ENCODE results near the gene KIF25. TPM values are rescaled to one million over a fixed set of nuclear protein-coding genes. Genes with fewer than 3 reads are reported as not detected.

The KIF25 gene
- polyA plus RNA-seq, 2 of the 4 experiments (the other 2 are of a cell fraction) = 0.06 to 0.13 TPM

GRCh38 chr6:168043193-168043847 lies 45.8 kb downstream of the KIF25 start:
- CTCF ChIA-PET = no interaction called here

GRCh38 chr6:168043848-168044415 lies 46.5 kb downstream of the KIF25 start:
- Histone ChIP-seq H3K4me1 (no peaks in the 10 kb centered on the region), H3K9me3 (peaks cover 10% of the 10 kb centered on the region; the same call in 2 of the 3 replicates), H3K4me2 (no peak overlapping the region), H3K27ac (no peak overlapping the region), H3K4me3 (no peak overlapping the region)
- no peak for ATAC-seq
- 90% methylated on average over 8 of the region's 21 CpGs for WGBS (ENCODE audit: missing lambda C conversion rate)
- POLR2A ChIA-PET = no interaction called here
- DNase-seq (ENCODE audit: low read depth in 1 of 2, low spot score in 1 of 2) = no peak
- CTCF ChIA-PET = no interaction called here
- no peak for FAIRE-seq
- TF ChIP-seq, protein P1, sequence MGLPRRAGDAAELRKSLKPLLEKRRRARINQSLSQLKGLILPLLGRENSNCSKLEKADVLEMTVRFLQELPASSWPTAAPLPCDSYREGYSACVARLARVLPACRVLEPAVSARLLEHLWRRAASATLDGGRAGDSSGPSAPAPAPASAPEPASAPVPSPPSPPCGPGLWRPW (IDR thresholded peaks at IDR 0.05) = no peak
- no peak for TF ChIP-seq SREBF2 (IDR thresholded peaks at IDR 0.05)
- TF ChIP-seq, protein P2, sequence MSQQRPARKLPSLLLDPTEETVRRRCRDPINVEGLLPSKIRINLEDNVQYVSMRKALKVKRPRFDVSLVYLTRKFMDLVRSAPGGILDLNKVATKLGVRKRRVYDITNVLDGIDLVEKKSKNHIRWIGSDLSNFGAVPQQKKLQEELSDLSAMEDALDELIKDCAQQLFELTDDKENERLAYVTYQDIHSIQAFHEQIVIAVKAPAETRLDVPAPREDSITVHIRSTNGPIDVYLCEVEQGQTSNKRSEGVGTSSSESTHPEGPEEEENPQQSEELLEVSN (IDR thresholded peaks at IDR 0.05; ENCODE audit: borderline replicate concordance, low read depth) = no peak
- no peak for TF ChIP-seq JUN (IDR thresholded peaks at IDR 0.05)
- no peak for TF ChIP-seq RARB (CRISPR knock-in tag; IDR thresholded peaks at IDR 0.05)
- TF ChIP-seq FOSL2 (IDR thresholded peaks at IDR 0.05) = no peak
- no peak for TF ChIP-seq FOSL2 (CRISPR knock-in tag; IDR thresholded peaks at IDR 0.05)
- TF ChIP-seq HOXA7 (CRISPR knock-in tag; IDR thresholded peaks at IDR 0.05) = no peak

More at GRCh38 chr6:168043193-168043847, 45.8 kb downstream of the KIF25 start:
- WGBS (ENCODE audit: missing lambda C conversion rate) = 78% methylated on average over 6 of the region's 17 CpGs
- TF ChIP-seq CHD4 (IDR thresholded peaks at IDR 0.05; ENCODE audit: borderline replicate concordance) = no peak
- TF ChIP-seq SMC3 (IDR thresholded peaks at IDR 0.05) = no peak
- no peak for TF ChIP-seq HDAC2 (IDR thresholded peaks at IDR 0.05)
- TF ChIP-seq, protein P3, sequence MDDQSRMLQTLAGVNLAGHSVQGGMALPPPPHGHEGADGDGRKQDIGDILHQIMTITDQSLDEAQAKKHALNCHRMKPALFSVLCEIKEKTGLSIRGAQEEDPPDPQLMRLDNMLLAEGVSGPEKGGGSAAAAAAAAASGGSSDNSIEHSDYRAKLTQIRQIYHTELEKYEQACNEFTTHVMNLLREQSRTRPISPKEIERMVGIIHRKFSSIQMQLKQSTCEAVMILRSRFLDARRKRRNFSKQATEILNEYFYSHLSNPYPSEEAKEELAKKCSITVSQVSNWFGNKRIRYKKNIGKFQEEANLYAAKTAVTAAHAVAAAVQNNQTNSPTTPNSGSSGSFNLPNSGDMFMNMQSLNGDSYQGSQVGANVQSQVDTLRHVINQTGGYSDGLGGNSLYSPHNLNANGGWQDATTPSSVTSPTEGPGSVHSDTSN (IDR thresholded peaks at IDR 0.05) = no peak
- TF ChIP-seq CBX2 (IDR thresholded peaks at IDR 0.05; ENCODE audit: borderline replicate concordance, low read depth) = no peak
- no peak for TF ChIP-seq MYC (IDR thresholded peaks at IDR 0.05; ENCODE audit: borderline replicate concordance, low read length)
- no peak for TF ChIP-seq NFE2L2 (conservative IDR thresholded peaks at IDR 0.05; ENCODE audit: low read length)
- TF ChIP-seq GATA3 (IDR thresholded peaks at IDR 0.05; ENCODE audit: borderline replicate concordance) = no peak
- TF ChIP-seq USF2 (IDR thresholded peaks at IDR 0.05) = no peak
- no peak for TF ChIP-seq KDM1A (IDR thresholded peaks at IDR 0.05; ENCODE audit: low read depth)
- TF ChIP-seq EHMT2 (IDR thresholded peaks at IDR 0.05; ENCODE audit: low read depth) = no peak
- no peak for FAIRE-seq
- Histone ChIP-seq H3K27ac (no peak overlapping the region), H3K4me2 (no peak overlapping the region), H3K4me1 (no peaks in the 10 kb centered on the region), H3K9me3 (peaks cover 10% of the 10 kb centered on the region; the same call in 2 of the 3 replicates), H3K4me3 (no peak overlapping the region)
- POLR2A ChIA-PET = no interaction called here
- DNase-seq (ENCODE audit: low read depth in 1 of 2, low spot score in 1 of 2) = no peak
- ATAC-seq = no peak

GRCh38 chr6:168044521-168045130 lies 47.2 kb downstream of the KIF25 start:
- Histone ChIP-seq H3K9me3 (peaks cover 4% of the 10 kb centered on the region; the same call in 1 of the 3 replicates), H3K4me1 (no peaks in the 10 kb centered on the region), H3K4me2 (no peak overlapping the region), H3K27ac (no peak overlapping the region), H3K4me3 (no peak overlapping the region)
- no peak for FAIRE-seq
- WGBS (ENCODE audit: missing lambda C conversion rate) = 90% methylated on average over 12 of the region's 28 CpGs
- ChIA-PET CTCF (interaction anchor here (1.0 to 1.7 kb wide), 3 partner anchors 16 to 107 kb away, joined by 3 to 6 read pairs (median 3); no protein-coding TSS in a partner anchor), POLR2A (no interaction called here)
- DNase-seq (ENCODE audit: low read depth in 1 of 2, low spot score in 1 of 2) = no peak
- no peak for ATAC-seq
- no peak for TF ChIP-seq CHD2 (IDR thresholded peaks at IDR 0.05; ENCODE audit: low read length, partially characterized antibody)
- no peak for TF ChIP-seq KDM1A (IDR thresholded peaks at IDR 0.05; ENCODE audit: low read depth)
- no peak for TF ChIP-seq POLR2AphosphoS2 (conservative IDR thresholded peaks at IDR 0.05; ENCODE audit: low read length)
- TF ChIP-seq CHD4 (IDR thresholded peaks at IDR 0.05; ENCODE audit: borderline replicate concordance) = no peak
- no peak for TF ChIP-seq MAX (IDR thresholded peaks at IDR 0.05)
- TF ChIP-seq FOSL2 (IDR thresholded peaks at IDR 0.05) = no peak
- no peak for TF ChIP-seq FOSL2 (CRISPR knock-in tag; IDR thresholded peaks at IDR 0.05)
- TF ChIP-seq NPAS2 (CRISPR knock-in tag; IDR thresholded peaks at IDR 0.05; ENCODE audit: borderline replicate concordance) = no peak
- no peak for TF ChIP-seq RCOR1 (IDR thresholded peaks at IDR 0.05; ENCODE audit: low read depth, low read length)
- TF ChIP-seq ELK1 (IDR thresholded peaks at IDR 0.05; ENCODE audit: low read depth, low read length) = no peak
- no peak for TF ChIP-seq EHMT2 (IDR thresholded peaks at IDR 0.05; ENCODE audit: low read depth)
- no peak for TF ChIP-seq PHF8 (IDR thresholded peaks at IDR 0.05; ENCODE audit: borderline replicate concordance, low read depth)
- TF ChIP-seq TFCP2L1 (CRISPR knock-in tag; IDR thresholded peaks at IDR 0.05) = no peak
- no peak for TF ChIP-seq ZNF302 (CRISPR knock-in tag; IDR thresholded peaks at IDR 0.05)
- no peak for TF ChIP-seq ZSCAN20 (CRISPR knock-in tag; IDR thresholded peaks at IDR 0.05)

Measured in A549 (cell line).